Urothelium cell line (cell line): ENCODE measurements around the gene GPAT3.
"Not testable (repeated sequence)": the region's sequence is repeated elsewhere in the genome, so short reads cannot be mapped to it uniquely, and the experiment has no call there.

Source experiments
- DNase-seq: peaks from one replicate; pipeline ENCODE4 v3.0.0; 2011; ENCODE audit warnings: low spot score, mixed read lengths
- FAIRE-seq: peaks from 2 replicates; lab custom pipeline; 2011; peaks lifted over from hg19 to GRCh38; lab: Jason Lieb, UNC

GPAT3 gene

DNA sequence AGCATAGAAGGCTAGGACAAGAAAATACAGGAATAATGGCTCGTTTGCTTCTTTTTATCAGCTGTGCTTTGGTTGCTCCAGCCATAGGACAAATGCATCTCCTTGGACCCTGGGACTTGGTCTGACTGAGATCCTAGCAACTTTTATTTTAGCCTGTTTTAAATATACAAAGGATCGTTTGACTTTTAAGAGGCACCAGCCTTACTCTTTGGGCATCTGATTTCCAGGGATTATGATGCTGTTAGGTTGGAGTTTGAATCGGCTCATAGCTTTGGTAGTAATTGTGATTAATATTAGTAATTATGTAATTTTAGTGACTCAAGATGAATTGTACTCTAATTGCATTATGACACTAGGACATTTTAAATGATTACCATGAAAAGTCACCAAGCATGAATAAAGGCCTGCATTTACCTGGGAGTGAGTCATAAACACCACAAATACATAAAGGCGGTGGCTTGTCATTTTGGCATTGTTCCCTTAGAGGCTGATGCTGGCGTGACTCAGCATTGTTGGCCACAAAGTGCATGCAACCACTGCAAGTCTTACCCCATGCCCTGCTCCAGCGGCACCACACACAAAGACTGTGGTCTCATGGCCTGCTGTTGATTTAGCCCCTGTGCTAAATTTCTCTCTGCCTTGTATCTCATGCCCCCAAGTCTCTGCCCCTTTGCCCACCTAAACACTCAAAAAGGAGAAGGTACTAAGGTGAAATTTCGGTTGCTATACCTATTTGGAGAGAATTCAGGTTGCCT lies 12.4 kb downstream of the GPAT3 start:
- FAIRE-seq (peak; percentile 95), DNase-seq (peak; percentile 93)

DNA sequence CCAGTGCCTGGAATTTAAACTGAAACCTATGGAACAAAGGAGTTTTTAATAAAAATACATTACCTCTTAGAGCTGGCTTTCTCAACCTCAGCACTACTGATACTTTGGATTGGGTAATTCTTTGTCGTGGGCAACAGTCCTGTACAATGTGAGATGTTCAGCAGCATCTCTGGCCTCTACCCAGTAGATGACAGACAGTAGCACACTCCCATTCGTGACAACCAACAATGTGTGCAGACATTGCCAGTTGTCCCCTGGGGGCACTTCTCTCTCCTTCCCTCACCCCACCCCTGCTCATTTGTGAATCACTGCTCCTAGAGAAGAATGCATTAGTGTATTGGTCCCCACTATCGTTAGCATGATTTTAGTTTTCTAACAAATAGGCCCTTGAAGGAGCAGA lies 16.2 kb downstream of the GPAT3 start:
- DNase-seq (no peak), FAIRE-seq (peak; percentile 79)

DNA sequence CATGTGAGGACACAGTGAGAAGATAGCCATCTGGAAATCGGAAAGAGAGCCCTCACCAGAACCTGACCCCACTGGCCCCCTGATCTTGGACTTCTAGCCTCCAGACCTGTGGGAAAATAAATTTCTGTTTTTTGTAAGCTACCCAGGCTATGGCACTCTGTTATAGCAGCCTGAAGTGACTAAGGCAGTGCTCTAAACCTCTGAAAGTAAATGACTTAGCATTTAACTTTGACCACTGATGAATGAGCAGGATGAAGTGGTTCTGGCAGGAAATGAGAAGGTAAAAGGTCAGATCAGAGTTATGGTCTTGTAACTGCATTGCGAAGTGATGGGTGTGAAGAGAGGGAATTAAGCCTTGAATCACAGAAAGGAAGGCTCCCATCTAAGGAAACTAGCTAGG lies 17.0 kb downstream of the GPAT3 start:
- no peak for FAIRE-seq
- DNase-seq, result peak; percentile 23

DNA sequence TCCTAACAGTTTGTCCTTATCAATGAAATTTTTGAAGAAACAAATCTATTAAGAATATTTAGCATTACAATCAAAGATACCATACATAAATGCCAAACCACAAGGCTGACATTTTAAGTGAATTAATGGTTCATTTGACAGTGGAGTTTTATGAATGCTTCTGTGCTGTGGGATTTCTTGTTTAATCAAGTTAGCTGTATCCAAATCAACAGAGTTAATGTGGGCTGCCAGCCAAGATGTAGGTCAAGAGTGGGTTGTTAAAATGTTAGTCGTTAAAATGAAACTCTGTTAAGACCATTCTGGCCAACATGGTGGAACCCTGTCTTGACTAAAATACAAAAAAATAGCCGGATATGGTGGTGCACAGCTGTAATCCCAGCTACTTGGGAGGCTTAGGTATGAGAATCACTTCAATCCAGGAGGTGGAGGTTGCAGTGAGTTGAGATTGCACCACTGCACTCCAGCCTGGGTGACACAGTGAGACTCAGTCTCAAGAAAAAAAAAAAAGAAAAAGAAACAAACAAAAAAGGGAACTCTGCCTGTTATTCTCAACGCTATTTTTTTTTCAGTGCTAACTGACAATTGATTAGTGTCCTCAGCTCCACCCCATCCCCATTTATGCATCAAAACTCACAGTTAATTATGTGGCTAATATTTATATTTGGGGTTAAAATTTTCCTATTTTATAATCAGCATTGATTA lies 20.2 kb downstream of the GPAT3 start:
- DNase-seq, result no peak
- no peak for FAIRE-seq

DNA sequence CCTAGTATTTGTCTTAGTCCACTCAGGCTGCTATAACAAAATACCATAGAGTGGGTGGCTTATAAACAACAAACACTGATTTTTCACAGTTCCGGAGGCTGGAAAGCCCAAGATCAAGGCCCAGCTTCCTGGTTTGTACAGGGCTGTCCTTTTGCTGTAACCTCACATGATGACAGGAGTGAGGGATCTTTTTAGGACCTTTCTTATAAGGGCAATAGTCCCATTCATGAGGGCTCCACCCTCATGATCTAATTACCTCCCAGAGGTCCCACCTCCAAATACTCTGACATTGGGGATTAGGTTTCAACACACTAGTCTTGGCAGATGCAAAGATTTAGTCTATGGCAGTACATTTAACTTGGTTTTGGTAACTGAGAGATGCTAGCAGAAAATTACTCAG lies 20.9 kb downstream of the GPAT3 start:
- FAIRE-seq (no peak), DNase-seq (no peak)

DNA sequence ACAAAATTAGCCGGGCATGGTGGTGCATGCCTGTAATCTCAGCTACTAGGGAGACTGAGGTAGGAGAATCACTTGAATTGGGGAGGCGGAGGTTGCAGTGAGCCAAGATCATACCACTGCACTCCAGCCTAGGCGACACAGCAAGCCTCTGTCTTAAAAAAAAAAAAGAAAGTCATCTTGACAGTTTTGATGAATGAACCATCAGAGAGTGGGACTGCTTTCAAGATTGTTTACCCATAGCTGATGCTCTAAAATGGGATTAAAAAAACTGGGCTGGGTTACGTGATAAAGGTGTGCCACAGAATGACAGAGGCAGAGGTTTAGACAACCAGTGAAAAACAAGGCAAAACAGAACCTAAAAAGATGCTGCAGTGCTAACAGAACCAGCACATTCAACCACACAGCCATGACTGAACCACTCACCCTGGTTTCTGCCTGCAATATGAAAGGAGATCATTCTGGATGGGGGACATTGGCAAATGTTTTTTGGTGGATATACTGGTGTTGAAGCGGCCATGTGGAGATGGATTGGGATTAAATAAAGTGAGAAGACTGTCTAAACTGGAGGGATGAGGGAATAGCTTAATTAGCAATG lies 22.2 kb downstream of the GPAT3 start:
- DNase-seq, result no peak
- no peak for FAIRE-seq

DNA sequence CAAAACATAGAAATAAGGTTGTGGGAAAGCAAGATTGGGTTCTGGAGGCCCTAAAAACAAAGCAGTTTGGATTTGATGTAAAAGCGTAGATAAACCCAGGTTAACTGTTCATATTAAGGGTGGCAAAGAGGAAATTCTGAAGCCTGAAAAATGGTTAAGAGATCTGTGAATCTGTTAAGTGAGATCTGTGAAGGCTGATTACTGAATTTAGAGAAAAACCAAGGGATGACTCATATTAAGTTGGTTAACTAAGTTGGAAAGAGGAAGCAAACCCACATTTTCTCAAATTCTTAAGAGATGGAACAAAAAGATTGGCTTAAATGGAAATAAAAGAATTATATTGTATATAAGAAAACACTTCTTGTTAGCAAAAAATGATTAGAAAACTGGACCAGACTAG lies 22.8 kb downstream of the GPAT3 start:
- FAIRE-seq, result no peak
- DNase-seq, result no peak

DNA sequence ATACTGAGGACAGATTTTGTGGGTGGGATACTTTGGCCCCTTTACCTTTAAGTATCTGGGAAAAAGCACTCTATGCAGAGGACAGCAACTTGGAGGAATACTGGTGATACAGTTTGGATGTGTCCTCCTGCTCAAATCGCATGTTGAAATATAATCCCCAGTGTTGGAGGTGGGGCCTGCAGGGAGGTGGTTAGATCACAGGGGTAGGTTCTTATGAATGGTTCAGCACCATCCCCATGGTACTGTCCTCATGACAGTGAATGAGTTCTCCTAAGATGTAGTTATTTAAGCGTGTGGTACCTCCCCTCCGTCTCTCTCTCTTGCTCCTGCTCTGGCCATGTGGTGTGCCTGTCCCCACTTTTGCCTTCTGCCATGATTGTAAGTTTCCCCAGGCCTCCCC lies 24.6 kb downstream of the GPAT3 start:
- DNase-seq (no peak), FAIRE-seq (no peak)

DNA sequence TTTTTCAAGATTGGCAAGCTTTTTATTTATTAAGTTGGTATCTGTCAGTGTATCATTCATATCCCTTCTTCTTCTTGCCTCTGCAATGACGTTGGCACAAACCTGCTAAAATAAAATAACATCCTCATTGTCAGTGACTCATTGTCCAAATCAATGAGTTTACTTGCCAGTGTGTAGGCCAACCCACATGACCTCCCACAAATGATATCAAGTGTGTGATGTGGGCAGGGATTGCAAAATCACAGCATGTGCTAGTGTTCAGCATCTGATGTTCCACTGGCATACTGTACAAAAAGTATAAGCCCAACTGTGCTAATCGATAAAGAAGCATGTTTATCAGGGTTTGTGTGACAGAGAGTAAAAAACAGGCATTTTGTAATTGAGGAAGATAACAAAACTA lies 25.5 kb downstream of the GPAT3 start:
- DNase-seq (peak; percentile 44), FAIRE-seq (peak; percentile 90)

DNA sequence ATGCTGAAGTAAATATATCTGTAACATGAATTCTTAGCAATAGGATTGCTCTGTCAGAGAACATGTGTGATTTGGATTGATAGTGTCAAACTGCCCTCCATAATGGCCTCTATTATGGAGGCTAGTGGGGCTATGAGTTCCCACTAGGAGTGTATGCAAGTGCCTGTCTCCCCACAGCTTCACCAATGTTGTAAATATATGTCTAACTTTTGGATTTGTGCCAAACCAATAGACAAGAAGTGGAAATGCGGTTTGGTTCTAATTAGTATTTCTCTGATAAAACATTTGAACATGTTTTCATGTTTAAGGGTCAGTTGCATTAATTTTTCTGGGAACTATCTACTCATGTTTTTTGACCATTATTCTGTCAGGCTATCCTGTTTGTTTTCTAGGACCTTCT lies 28.1 kb downstream of the GPAT3 start:
- FAIRE-seq, result no peak

DNA sequence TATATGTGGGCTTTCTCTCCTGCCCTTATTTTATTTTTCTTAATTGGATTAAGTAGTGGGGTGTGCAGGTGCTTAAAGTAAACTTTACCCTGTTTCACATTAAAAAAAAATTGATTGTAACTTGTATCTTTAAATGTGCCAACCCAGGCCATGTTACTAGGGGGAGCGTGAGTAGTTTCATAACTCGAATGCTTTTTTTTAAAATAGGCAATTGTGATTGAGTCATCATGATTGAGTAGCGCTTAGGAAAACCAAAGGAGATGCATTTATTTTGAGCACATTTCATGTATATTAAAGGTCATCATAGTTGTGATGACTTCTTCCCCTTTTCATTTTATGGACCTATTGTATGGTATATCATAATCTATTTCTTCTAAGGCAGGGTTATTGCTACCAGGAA lies 32.2 kb downstream of the GPAT3 start:
- DNase-seq (no peak), FAIRE-seq (no peak)

More for the DNA sequence above, 28.1 kb downstream of the GPAT3 start:
- no peak for DNase-seq

DNA sequence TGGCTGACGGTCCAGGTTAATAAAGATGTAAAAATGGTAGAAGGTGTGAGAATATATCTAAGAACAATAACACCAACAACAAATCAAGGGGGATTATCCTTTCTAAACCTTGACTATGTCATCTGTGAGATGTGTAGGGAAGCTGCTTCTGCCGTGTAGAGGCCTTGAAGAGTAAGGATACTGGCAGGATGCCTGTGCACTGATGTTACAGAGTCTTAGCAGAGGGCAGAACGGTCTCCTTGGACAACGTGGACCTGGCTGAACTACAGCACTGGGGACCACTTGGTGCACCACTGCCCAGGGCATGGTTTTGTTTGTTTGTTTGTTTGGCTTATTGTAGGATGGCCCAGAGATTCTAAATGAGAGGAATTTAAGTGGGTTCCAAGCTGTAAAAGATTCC lies 33.5 kb downstream of the GPAT3 start:
- FAIRE-seq, result no peak
- no peak for DNase-seq

DNA sequence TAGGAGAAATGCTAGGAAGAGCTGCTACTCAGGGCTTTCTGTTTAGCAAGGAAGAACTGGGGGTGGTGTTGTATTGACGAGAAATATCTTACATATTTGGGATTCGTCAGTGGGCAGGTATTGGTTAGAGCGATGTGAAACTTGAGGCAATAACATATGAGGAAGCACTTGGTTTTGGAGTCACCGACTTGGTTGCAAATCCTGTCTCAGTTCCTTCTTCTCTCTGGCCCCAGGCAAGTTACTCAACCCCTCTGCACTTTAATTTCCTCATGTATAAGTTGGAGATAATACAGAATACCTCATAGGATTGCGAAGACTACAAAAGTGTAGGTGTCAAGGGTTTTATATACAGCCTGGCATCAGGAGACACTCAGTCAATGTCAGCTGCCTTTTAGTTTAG lies 34.1 kb downstream of the GPAT3 start:
- FAIRE-seq, result no peak

DNA sequence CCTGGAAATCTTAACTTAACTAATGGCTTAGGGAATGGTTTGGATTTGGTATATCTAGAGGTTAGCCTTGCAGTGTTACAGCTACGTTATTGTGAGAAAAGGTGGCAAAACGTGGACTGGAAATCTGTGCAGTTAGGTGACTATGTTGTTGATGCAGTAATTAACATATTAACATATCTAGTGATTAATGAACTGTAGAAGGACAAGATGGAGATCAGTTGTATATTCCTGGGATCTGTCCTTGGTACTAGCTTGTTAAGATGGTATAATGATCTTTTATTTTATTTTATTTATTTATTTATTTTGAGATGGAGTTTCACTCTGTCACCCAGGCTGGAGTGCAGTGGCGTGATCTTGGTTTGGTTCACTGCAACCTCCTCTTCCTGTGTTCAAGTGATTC lies 36.9 kb downstream of the GPAT3 start:
- no peak for FAIRE-seq
- no peak for DNase-seq

More for the DNA sequence above, 34.1 kb downstream of the GPAT3 start:
- DNase-seq, result no peak

DNA sequence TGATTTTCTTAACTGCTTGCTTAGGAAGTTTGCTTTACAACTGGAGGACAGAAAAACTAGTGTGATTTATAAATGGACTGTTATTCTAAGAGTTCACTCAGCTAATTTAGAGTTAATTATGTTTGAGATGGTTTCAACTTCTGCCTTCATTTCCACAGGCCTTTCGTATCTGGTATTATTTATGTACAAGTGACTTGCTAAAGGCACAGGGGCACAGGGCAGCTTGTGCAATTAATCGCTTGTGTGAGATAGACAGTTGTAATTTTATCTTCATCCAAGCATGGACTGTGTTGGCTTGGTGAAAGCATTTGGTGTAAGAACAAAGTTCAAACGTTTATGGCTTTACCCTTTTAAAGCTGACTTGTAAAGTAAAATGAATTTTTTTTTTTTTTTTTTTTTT lies 38.3 kb downstream of the GPAT3 start:
- FAIRE-seq, result no peak
- DNase-seq, result no peak

DNA sequence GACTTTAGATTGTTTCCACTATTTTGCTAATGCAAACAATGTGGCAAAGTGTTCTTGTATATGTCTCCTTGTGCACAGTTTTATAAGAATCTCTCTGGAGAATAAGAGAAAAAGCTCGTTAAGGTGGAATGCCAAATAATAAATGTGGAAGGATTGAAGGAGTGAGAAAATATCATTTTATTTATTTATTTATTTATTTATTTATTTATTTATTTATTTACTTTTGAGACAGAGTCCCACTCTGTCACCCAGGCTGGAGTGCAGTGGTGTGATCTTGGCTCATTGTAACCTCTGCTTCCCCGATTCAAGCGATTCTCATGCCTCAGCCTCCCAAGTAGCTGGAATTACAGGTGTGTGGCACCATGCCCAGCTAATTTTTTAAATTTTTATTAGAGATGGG lies 40.3 kb downstream of the GPAT3 start:
- FAIRE-seq, DNase-seq: not testable (repeated sequence)

DNA sequence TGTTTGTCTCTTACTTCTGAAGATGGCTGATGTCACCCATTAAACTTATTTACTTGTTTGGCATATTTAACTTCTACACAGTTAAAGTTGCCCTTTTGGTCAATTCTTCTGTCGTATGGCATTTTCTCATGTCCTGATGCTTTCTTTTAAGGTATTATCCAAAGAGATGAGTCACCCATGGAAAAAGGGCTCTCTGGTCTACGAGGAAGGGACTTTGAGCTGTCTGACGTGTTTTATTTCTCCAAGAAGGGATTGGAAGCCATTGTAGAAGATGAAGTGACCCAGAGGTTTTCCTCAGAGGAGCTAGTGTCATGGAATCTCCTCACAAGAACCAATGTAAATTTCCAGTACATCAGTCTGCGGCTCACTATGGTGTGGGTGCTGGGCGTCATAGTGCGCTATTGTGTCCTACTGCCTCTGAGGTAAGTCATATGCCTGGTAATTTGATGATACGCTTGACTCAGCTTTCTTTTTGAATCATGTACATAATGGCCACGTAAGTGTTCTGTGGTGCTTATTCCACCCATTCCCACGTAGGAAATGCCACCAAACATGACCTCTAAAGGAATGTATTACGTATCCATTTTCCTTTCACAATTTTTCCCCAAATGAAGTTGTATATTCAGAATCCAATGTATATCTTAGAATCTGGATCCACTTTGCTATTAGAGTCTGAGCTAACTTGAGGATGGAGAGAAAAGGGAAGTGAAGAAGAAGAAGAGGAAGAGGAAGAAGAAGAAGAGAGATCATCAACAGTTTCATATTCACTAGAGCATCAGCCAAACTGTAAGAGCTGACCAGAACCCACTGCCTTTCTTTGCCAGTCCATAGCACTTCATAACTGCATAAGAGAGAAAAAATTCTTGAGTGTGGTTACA lies 45.7 kb downstream of the GPAT3 start:
- DNase-seq (no peak), FAIRE-seq (no peak)

DNA sequence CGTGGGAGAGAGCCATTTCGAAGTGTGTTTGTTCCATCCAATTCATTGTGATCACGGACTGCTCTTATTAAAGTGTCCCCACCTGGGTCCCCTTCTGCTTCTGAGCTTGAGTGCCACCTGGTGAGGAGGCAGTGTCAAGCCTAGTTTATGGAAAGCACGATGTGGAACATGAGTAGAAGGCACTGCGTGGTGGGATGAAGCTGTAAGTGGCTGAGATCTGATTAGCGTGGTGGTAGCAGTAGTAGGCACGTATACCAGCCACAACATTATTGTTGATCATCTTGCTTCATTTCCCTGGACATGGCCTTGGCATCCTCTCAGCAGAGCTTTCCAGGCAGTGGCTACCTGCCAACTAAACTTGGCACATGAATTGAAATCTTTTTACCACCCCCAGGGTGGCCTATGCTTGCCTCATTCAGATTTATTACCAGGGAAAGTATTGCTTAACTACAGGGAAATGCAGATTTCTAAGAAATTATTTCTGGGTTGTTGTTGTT lies 46.4 kb downstream of the GPAT3 start:
- DNase-seq, result no peak
- no peak for FAIRE-seq

DNA sequence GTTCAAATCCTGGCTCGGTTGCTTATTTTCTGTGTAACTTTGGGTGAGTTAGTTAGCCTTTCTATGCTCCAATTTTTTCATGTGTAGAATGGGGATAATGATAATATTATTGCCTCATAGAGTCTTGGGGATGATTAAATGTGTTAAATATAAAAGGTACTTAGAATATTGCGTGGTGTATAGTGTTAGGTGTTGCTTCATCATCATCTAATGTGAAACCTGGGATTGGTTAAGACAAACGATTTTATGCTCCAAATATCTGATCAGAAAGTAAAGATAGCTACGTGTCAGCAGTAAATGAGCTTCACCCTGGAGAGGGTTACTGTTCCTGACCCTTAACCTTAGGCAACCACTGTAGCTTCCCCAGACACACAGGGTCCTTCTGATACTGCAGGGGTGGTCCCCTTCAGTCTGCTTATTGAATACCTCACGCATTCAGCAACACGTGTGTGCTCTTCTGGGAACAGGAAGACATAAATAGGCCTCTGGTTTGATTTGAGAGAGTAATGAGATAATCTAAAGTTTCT lies 50.1 kb downstream of the GPAT3 start:
- FAIRE-seq (no peak), DNase-seq (no peak)

DNA sequence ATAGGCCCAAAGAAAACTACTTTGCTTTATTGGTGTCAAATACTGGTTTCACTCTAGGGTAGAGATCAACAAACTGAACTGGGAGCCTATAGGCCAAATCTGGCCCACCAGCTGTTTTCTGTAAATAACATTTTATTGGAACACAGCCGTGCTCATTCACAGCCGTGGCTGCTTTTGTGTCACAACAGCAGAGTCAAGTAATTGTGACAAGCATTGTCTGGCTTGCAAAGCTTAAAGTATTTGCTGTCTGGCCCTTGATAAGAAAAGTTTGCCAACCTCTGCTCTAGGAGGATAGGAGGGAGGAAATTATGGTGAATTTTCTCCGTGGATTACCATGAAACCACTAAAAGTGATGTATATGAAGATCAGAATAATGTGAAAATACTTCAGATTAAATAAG lies 53.4 kb downstream of the GPAT3 start:
- DNase-seq (no peak), FAIRE-seq (no peak)

DNA sequence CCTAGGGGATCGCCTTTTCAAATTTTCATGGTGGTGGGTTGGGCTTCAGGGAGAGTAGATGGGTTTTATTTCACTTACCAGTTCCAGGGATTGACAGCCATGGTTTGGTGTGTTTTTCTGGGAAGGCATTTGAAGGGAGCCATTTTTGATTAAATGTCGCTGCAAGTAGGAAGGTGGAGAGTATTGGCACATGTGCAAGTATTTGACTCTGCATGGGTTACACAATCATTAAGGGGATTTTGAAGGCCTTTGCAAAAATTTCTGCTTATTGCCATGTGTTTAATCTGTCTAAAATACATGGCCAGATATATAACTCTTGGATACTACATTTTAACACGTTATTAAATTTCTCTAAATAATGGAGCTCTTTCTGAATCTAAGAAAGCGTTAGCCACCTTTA lies 55.1 kb downstream of the GPAT3 start:
- no peak for FAIRE-seq

More for the DNA sequence above, 55.1 kb downstream of the GPAT3 start:
- no peak for DNase-seq
